A549 (cell line): ENCODE measurements around the gene DYNC1I1. TPM values are rescaled to one million over a fixed set of nuclear protein-coding genes. Genes with fewer than 3 reads are reported as not detected.

Experiments used
- ATAC-seq, 2 experiments: fragments of 200-7000 bp in 1 of 2; fragments of >200 bp in 1 of 2; cut with Nextera tagmentation in 1 of 2; cut with Tn5 transposase in 1 of 2; 3 replicates each; pipeline versions ENCODE4 v1.8.0 to v1.9.1; 2018 to 2020; ENCODE audit warnings: mild to moderate bottlenecking in 1 of 2, moderate library complexity in 1 of 2
- CTCF ChIA-PET: fragments of 300-600 bp; sonication (Branson Sonifier 250); formaldehyde crosslinking; extraction: SDS; loops from one replicate; lab custom pipeline; 2021; ENCODE audit warnings: antibody characterized with exemption, inconsistent platforms; lab: Yijun Ruan, JAX
- POLR2A ChIA-PET: fragments of 350-600 bp; formaldehyde crosslinking; extraction: SDS; loops from one replicate; lab custom pipeline; 2021; ENCODE audit warnings: antibody characterized with exemption, inconsistent platforms; lab: Yijun Ruan, JAX
- DNase-seq, 2 experiments: peaks; one replicate each; pipeline versions ENCODE4 v3.0.0 to v3.0.0-alpha.2; 2011 to 2016; ENCODE audit warnings: low read depth in 1 of 2, low spot score in 1 of 2
- FAIRE-seq: peaks from 2 replicates; lab custom pipeline; 2011; peaks lifted over from hg19 to GRCh38; lab: Jason Lieb, UNC
- H3K27ac ChIP-seq, 2 experiments: fragments of >200 bp; sonication (Bioruptor Twin); formaldehyde crosslinking; 3 replicates each; pipeline ENCODE4 v1.5.1; 2016 to 2017
- H3K4me1 ChIP-seq: fragments of >200 bp; sonication (Bioruptor Twin); formaldehyde crosslinking; 3 replicates; pipeline ENCODE4 v1.6.1; 2016
- H3K4me2 ChIP-seq: fragments of >200 bp; sonication (Bioruptor Twin); formaldehyde crosslinking; 3 replicates; pipeline ENCODE4 v1.6.1; 2016
- H3K4me3 ChIP-seq: fragments of >200 bp; sonication (Bioruptor Twin); formaldehyde crosslinking; 3 replicates; pipeline ENCODE4 v1.5.1; 2016
- H3K9me3 ChIP-seq: fragments of >200 bp; sonication (Bioruptor Twin); formaldehyde crosslinking; 3 replicates; pipeline ENCODE4 v1.6.1; 2016
- CEBPB ChIP-seq, 2 experiments: fragments of >200 bp in 1 of 2; sonication (Bioruptor Twin) in 1 of 2; formaldehyde crosslinking in 1 of 2; IDR thresholded peaks; 2 replicates each; pipeline ENCODE4 v1.6.1; 2012 to 2016
- EHF ChIP-seq: fragments of 250-450 bp; sonication (Bioruptor Pico); IDR thresholded peaks from 2 replicates; pipeline ENCODE4 v1.5.0; 2020; ENCODE audit warnings: mild to moderate bottlenecking
- EHMT2 ChIP-seq: fragments of 200-600 bp; sonication (generic); IDR thresholded peaks from 2 replicates; pipeline ENCODE4 v1.6.1; 2016; ENCODE audit warnings: antibody characterized with exemption, low read depth, mild to moderate bottlenecking, moderate library complexity
- ESRRA ChIP-seq: fragments of 150-350 bp; IDR thresholded peaks from 2 replicates; pipeline ENCODE4 v1.6.1; 2014; ENCODE audit warnings: mild to moderate bottlenecking, low read length, borderline replicate concordance
- GATA3 ChIP-seq: IDR thresholded peaks from 2 replicates; pipeline ENCODE4 v1.6.1; 2012; ENCODE audit warnings: borderline replicate concordance
- HES2 ChIP-seq: fragments of >200 bp; sonication (Bioruptor Twin); formaldehyde crosslinking; IDR thresholded peaks from 2 replicates; pipeline ENCODE4 v1.6.1; 2016
- HEYL ChIP-seq: fragments of 250-450 bp; sonication (Bioruptor Pico); IDR thresholded peaks from 2 replicates; pipeline ENCODE4 v1.8.0; 2021; ENCODE audit warnings: mild to moderate bottlenecking, moderate library complexity
- HOXA7 ChIP-seq: fragments of 250-450 bp; sonication (Bioruptor Pico); IDR thresholded peaks from 2 replicates; pipeline ENCODE4 v1.5.0; 2020; ENCODE audit warnings: mild to moderate bottlenecking, moderate library complexity
- JUN ChIP-seq, 2 experiments: fragments of >200 bp; sonication (Bioruptor Twin); formaldehyde crosslinking; IDR thresholded peaks; 2 replicates in 1 of 2; 3 replicates in 1 of 2; pipeline ENCODE4 v1.6.1; 2016 to 2017
- JUNB ChIP-seq: fragments of >200 bp; sonication (Bioruptor Twin); formaldehyde crosslinking; IDR thresholded peaks from 2 replicates; pipeline ENCODE4 v1.6.1; 2016
- KDM1A ChIP-seq: fragments of 200-600 bp; sonication (generic); IDR thresholded peaks from 2 replicates; pipeline ENCODE4 v1.6.1; 2016; ENCODE audit warnings: low read depth, mild to moderate bottlenecking
- MAZ ChIP-seq: fragments of 150-350 bp; IDR thresholded peaks from 2 replicates; pipeline ENCODE4 v1.6.1; 2014; ENCODE audit warnings: antibody characterized with exemption, low read depth, low read length, borderline replicate concordance
- NFE2L2 ChIP-seq: fragments of 150-350 bp; conservative IDR thresholded peaks from 2 replicates; pipeline ENCODE4 v1.6.1; 2014; ENCODE audit warnings: low read length
- NR3C1 ChIP-seq: fragments of >200 bp; sonication (Bioruptor Twin); formaldehyde crosslinking; IDR thresholded peaks from 3 replicates; pipeline ENCODE4 v1.6.1; 2017
- PBX3 ChIP-seq: IDR thresholded peaks from 2 replicates; pipeline ENCODE4 v1.6.1; 2012
- PHF8 ChIP-seq: fragments of 200-600 bp; sonication (generic); IDR thresholded peaks from 2 replicates; pipeline ENCODE4 v1.6.1; 2016; ENCODE audit warnings: low read depth, mild to moderate bottlenecking, antibody characterized with exemption, moderate library complexity, borderline replicate concordance
- POLR2A ChIP-seq: IDR thresholded peaks from 2 replicates; pipeline ENCODE4 v1.6.1; 2012; ENCODE audit warnings: mild to moderate bottlenecking, low read length
- POLR2AphosphoS2 ChIP-seq: conservative IDR thresholded peaks from 2 replicates; pipeline ENCODE4 v1.6.1; 2012; ENCODE audit warnings: low read length, improper control_type of control experiment, inconsistent platforms
- RARB ChIP-seq: fragments of 250-450 bp; sonication (Bioruptor Pico); IDR thresholded peaks from 2 replicates; pipeline ENCODE4 v1.8.0; 2021; ENCODE audit warnings: mild to moderate bottlenecking, moderate library complexity
- REST ChIP-seq: fragments of 200-600 bp; sonication (generic); IDR thresholded peaks from 2 replicates; pipeline ENCODE4 v1.6.1; 2016; ENCODE audit warnings: antibody characterized with exemption, mild to moderate bottlenecking, moderate library complexity
- RNF2 ChIP-seq: fragments of 200-600 bp; sonication (generic); IDR thresholded peaks from 2 replicates; pipeline ENCODE4 v1.6.1; 2016; ENCODE audit warnings: low read depth, mild to moderate bottlenecking, antibody characterized with exemption, moderate library complexity, borderline replicate concordance
- SMC3 ChIP-seq: fragments of >200 bp; sonication (Bioruptor Twin); formaldehyde crosslinking; IDR thresholded peaks from 3 replicates; pipeline ENCODE4 v1.6.1; 2018; ENCODE audit warnings: inconsistent platforms
- TP53 ChIP-seq: fragments of 250-450 bp; sonication (Bioruptor Pico); IDR thresholded peaks from 2 replicates; pipeline ENCODE4 v1.5.0; 2021; ENCODE audit warnings: mild to moderate bottlenecking, moderate library complexity
- ZFP36 ChIP-seq: fragments of 450-650 bp; IDR thresholded peaks from 2 replicates; pipeline ENCODE4 v1.6.1; 2014; ENCODE audit warnings: borderline replicate concordance; ENCODE audit not compliant: partially characterized antibody
- ZSCAN20 ChIP-seq: fragments of 250-450 bp; sonication (Bioruptor Pico); IDR thresholded peaks from 2 replicates; pipeline ENCODE4 v1.8.0; 2022; ENCODE audit warnings: mild to moderate bottlenecking, moderate library complexity
- WGBS: methylation state at CpG from one replicate; pipeline ENCODE4 v1.1.6; 2017; ENCODE audit errors: missing lambda C conversion rate; 5-methylcytosine and 5-hydroxymethylcytosine counted together
- polyA plus RNA-seq, 4 experiments: library from polyadenylated mRNA; depleted of rRNA in 3 of 4; stranded (reverse); fragments of >200 nt; fragmentation: RNase III in 1 of 4; extraction: RNeasy Plus Mini Kit Qiagen cat#74134 plus additional on column Dnase treatment in 1 of 4; gene quantifications; 2 replicates in 3 of 4; 3 replicates in 1 of 4; pipeline ENCODE4 v1.2.3, GENCODE V29; 2011 to 2017
- TF ChIP-seq, protein P1 (sequence below): IDR thresholded peaks from 2 replicates; pipeline ENCODE4 v1.6.1; 2012
- TF ChIP-seq, protein P2 (sequence below): fragments of 250-450 bp; sonication (Bioruptor Pico); IDR thresholded peaks from 2 replicates; pipeline ENCODE4 v1.5.0; 2020; ENCODE audit warnings: low read depth, mild to moderate bottlenecking, moderate library complexity

DYNC1I1 gene
- polyA plus RNA-seq, 2 of the 4 experiments (the other 2 are of a cell fraction) = 0.04 TPM; not detected in 1

GRCh38 chr7:95822717-95823116 lies 50.4 kb downstream of the DYNC1I1 start:
- no peaks in the 10 kb centered on the region for H3K4me1 ChIP-seq
- H3K27ac ChIP-seq = no peak overlapping the region
- ChIA-PET CTCF (interaction anchor here (1.0 kb wide), 1 partner anchor 51 kb away, joined by 3 read pairs; the partner anchor contains the start of gene DYNC1I1), POLR2A (no interaction called here)
- WGBS = 80% methylated on average over 3 of the region's 3 CpGs
- TF ChIP-seq SMC3 (no peak), REST (no peak), JUNB (no peak), JUN (IDR thresholded peaks at IDR 0.05) (no peak), EHMT2 (no peak), NR3C1 (no peak), HEYL (CRISPR knock-in tag) (no peak), ZSCAN20 (CRISPR knock-in tag) (no peak), EHF (CRISPR knock-in tag) (no peak), POLR2AphosphoS2 (no peak), KDM1A (no peak), RARB (CRISPR knock-in tag) (no peak), ZFP36 (no peak), RNF2 (no peak)
- TF ChIP-seq, protein P1, sequence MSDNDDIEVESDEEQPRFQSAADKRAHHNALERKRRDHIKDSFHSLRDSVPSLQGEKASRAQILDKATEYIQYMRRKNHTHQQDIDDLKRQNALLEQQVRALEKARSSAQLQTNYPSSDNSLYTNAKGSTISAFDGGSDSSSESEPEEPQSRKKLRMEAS = no peak
- ATAC-seq (no peak), DNase-seq (no peak), FAIRE-seq (no peak)
- no peaks in the 10 kb centered on the region for H3K9me3 ChIP-seq
- no peak overlapping the region for H3K4me3 ChIP-seq
- no peak overlapping the region for H3K4me2 ChIP-seq

GRCh38 chr7:95824616-95825015 lies 52.3 kb downstream of the DYNC1I1 start:
- POLR2A ChIA-PET = no interaction called here
- Histone ChIP-seq H3K4me1 (0 out of 3 replicates have a peak, but pooled peaks cover 4% of the 10 kb centered on the region), H3K4me2 (no peak overlapping the region), H3K4me3 (no peak overlapping the region), H3K9me3 (no peaks in the 10 kb centered on the region), H3K27ac (no peak overlapping the region)
- no peak for DNase-seq
- FAIRE-seq = no peak
- CTCF ChIA-PET = interaction anchor here (0.6 to 1.6 kb wide), 3 partner anchors 8 to 101 kb away, joined by 3 to 4 read pairs (median 4); no protein-coding TSS in a partner anchor
- TF ChIP-seq NFE2L2 (no peak), HOXA7 (CRISPR knock-in tag) (no peak), TP53 (CRISPR knock-in tag) (no peak), MAZ (no peak), PBX3 (no peak), HES2 (no peak), GATA3 (no peak), CEBPB (IDR thresholded peaks at IDR 0.05) (no peak), NR3C1 (no peak), PHF8 (no peak), POLR2A (no peak), ESRRA (no peak)
- TF ChIP-seq, protein P2, sequence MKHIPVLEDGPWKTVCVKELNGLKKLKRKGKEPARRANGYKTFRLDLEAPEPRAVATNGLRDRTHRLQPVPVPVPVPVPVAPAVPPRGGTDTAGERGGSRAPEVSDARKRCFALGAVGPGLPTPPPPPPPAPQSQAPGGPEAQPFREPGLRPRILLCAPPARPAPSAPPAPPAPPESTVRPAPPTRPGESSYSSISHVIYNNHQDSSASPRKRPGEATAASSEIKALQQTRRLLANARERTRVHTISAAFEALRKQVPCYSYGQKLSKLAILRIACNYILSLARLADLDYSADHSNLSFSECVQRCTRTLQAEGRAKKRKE = no peak
- ATAC-seq = no peak
- 49% methylated on average over 5 of the region's 5 CpGs for WGBS
